Stomach (tissue), 9 donors: ENCODE data around the gene CCDC88C. TPM values are rescaled to one million over a fixed set of nuclear protein-coding genes. Genes with fewer than 3 reads are reported as not detected.

ENCODE experiments used
- DNase-seq, 2 donors: peaks; one replicate each; pipeline versions ENCODE4 v3.0.0 to v3.0.0-alpha.2; 2013 to 2019
- H3K27ac ChIP-seq, 5 donors: fragments of 200-600 bp in 4 of 5; sonication (generic) in 4 of 5; one replicate each; pipeline ENCODE4 v1.5.1; 2013 to 2019; ENCODE audit warnings: mild to moderate bottlenecking in 1 of 5, moderate library complexity in 1 of 5
- H3K27me3 ChIP-seq, 3 donors: fragments of 200-600 bp; sonication (generic); one replicate each; pipeline ENCODE4 v1.5.1; 2017 to 2019; ENCODE audit warnings: mixed run types in 1 of 3
- H3K36me3 ChIP-seq, 4 donors: fragments of 200-600 bp; sonication (generic); 1 replicate in 3 of 4; 2 replicates in 1 of 4; pipeline ENCODE4 v1.5.1; 2016 to 2019
- H3K4me1 ChIP-seq, 4 donors: fragments of 200-600 bp; sonication (generic); one replicate each; pipeline ENCODE4 v1.5.1; 2016 to 2019
- H3K4me3 ChIP-seq, 4 donors: fragments of 200-600 bp; sonication (generic) in 3 of 4; one replicate each; pipeline ENCODE4 v1.5.1; 2016 to 2019; ENCODE audit warnings: mild to moderate bottlenecking in 1 of 4
- H3K9me3 ChIP-seq, 4 donors: fragments of 200-600 bp; sonication (generic); one replicate each; pipeline ENCODE4 v1.5.1; 2016 to 2019
- CTCF ChIP-seq, 7 experiments: fragments of 450-650 bp in 4 of 7; fragments of 200-600 bp in 3 of 7; sonication (generic) in 3 of 7; IDR thresholded peaks; one replicate each; pipeline ENCODE4 v1.5.1; 2016 to 2019; ENCODE audit warnings: antibody characterized with exemption in 7 of 7, control low read depth in 2 of 7, mild to moderate bottlenecking in 1 of 7
- EP300 ChIP-seq: sonication (generic); formaldehyde crosslinking; IDR thresholded peaks from one replicate; pipeline ENCODE4 v1.6.1; 2017; ENCODE audit warnings: antibody characterized with exemption
- POLR2A ChIP-seq, 4 donors: fragments of 450-650 bp; IDR thresholded peaks; one replicate each; pipeline ENCODE4 v1.6.1; 2016; ENCODE audit warnings: antibody characterized with exemption in 4 of 4, control low read depth in 2 of 4, mild to moderate bottlenecking in 1 of 4, moderate library complexity in 1 of 4
- POLR2AphosphoS5 ChIP-seq, 3 donors: sonication (generic); formaldehyde crosslinking; IDR thresholded peaks; one replicate each; pipeline ENCODE4 v1.6.1; 2016; ENCODE audit warnings: antibody characterized with exemption in 3 of 3
- WGBS, 5 donors: extraction: QIAGEN DNeasy Blood & Tissue Kit in 3 of 5; methylation state at CpG; one replicate each; pipeline versions ENCODE4 v1.1.5 to v1.1.7; 2013 to 2018; 5-methylcytosine and 5-hydroxymethylcytosine counted together
- intact Hi-C: fragments of 100-400 bp; cut with DNase I; formaldehyde crosslinking; loops from one replicate; pipeline ENCODE4 v1.15.1; 2023; ENCODE audit warnings: low total_unique reads
- polyA plus RNA-seq, 3 donors: library from polyadenylated mRNA; stranded (reverse); fragments of 200-250 nt; gene quantifications; one replicate each; pipeline ENCODE4 v1.2.3, GENCODE V29; 2013
- total RNA-seq, 5 donors: library from RNA; depleted of rRNA; stranded (reverse); fragments of >200 nt; gene quantifications; one replicate each; pipeline versions ENCODE4 v1.1.0 to v1.2.3, GENCODE V29; 2014 to 2016
- donor health status: healthy with polysubstance abuse.
- donor health status: Bipolar disorder and iron deficiency.
- donor health status: healthy.

The CCDC88C gene
- total and polyA plus RNA-seq, 8 donors: 10.5 to 66.9 (median 22.3) TPM

DNA sequence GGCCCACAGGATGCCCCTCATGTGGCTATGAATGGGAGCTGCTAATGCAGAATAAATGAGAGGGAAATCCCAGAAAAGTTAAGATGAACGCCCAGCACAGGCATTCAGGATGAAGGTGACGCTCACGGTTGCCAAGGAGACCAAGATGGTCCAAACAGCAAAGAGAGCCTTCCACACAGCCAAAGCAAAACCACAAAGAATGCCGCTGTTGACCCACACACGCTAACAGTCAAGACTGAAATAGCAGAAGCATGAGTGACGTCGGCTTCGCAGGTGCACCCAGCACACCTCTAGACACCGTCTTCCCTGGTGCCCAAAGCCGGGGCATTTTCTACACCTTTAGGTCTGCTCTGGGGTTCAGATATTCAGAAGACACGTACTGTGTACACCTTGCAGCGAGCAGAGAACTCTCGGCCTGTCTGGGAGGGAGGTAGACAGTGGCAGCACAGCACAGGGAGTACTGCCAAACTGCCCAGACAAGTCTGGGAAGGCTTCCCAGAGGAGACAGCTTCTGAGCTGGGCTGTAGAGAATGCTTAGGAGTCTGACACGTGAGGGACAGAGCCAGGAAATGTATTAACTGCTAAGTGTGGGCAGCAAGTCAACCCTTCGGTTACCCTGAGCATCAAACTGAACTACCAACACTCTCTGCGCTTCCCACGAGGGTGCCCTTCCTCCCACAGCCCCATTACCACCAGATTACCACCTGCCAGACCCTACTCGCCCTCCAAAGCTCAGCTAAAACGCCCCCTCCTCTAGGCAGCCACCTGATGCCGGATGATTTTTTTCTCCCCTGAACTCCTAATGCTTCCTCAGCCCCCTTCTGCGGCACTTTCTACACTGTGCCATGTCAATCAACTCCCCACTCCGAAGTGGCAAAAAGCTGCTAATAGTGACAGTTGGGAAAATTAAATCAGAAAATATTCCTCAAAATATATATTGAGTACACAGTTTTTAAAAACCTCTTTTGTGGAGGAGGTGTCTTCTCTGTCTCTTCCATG lies 50.1 kb downstream of the CCDC88C start:
- TF ChIP-seq EP300 (no peak), POLR2A (IDR thresholded peaks at IDR 0.05) (no peak), POLR2AphosphoS5 (IDR thresholded peaks at IDR 0.05) (peak in 1 of 3 donors; percentile 32), CTCF (IDR thresholded peaks at IDR 0.05) (no peak)
- H3K27ac ChIP-seq: peak overlapping the region; percentile 47 to 82 (median 70)
- H3K9me3 ChIP-seq: no peaks in the 10 kb centered on the region
- no peak overlapping the region for H3K4me3 ChIP-seq
- H3K27me3 ChIP-seq: no peaks in the 10 kb centered on the region
- DNase-seq: peak; percentile 85 to 91
- 37 to 56% (median 43%) methylated on average over 22 of the region's 22 CpGs for WGBS, 5 donors
- intact Hi-C loops: no loop called here
- H3K36me3 ChIP-seq: no peaks in the 10 kb centered on the region
- peaks cover 48 to 90% (median 70%) of the 10 kb centered on the region in 4 donors for H3K4me1 ChIP-seq

GRCh38 chr14:91366749-91367148 lies 50.9 kb downstream of the CCDC88C start:
- TF ChIP-seq POLR2A (IDR thresholded peaks at IDR 0.05) (no peak), EP300 (no peak)
- H3K27me3 ChIP-seq: no peaks in the 10 kb centered on the region
- 64 to 73% (median 68%) methylated on average over 6 of the region's 6 CpGs for WGBS, 5 donors
- H3K4me3 ChIP-seq: no peak overlapping the region
- no peak for DNase-seq
- H3K36me3 ChIP-seq: no peaks in the 10 kb centered on the region
- no peaks in the 10 kb centered on the region for H3K9me3 ChIP-seq
- intact Hi-C loops: no loop called here
- H3K27ac ChIP-seq: peak overlapping the region; percentile 58 to 82 (median 70)
- H3K4me1 ChIP-seq: peaks cover 45 to 87% (median 68%) of the 10 kb centered on the region in 4 donors

DNA sequence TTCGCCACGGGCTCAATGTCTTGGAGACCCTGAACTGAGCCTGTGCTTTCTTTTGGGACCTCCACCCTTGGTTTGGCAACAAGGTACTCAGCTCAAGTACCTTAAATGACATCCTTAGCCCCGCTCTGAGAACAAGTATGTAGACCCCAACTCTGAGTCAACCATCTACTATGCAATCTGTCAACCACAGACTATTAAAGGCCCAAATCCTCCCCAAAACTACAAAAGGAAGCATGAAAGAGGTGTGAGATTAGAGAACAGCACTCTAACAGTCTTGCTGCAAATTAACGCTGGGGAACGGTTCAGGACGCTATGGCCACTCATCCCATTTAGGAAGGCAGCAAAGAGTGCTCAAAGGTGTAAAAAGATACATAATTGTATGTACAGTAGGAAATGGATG lies 52.1 kb downstream of the CCDC88C start:
- H3K27me3 ChIP-seq: no peaks in the 10 kb centered on the region
- no peaks in the 10 kb centered on the region for H3K9me3 ChIP-seq
- no peak for DNase-seq
- intact Hi-C loops: no loop called here
- H3K4me3 ChIP-seq: no peak overlapping the region
- no peak for TF ChIP-seq EP300
- no peak for TF ChIP-seq POLR2AphosphoS5 (IDR thresholded peaks at IDR 0.05)
- TF ChIP-seq CTCF (IDR thresholded peaks at IDR 0.05): no peak
- TF ChIP-seq POLR2A (IDR thresholded peaks at IDR 0.05): no peak
- H3K4me1 ChIP-seq: peaks cover 41 to 87% (median 68%) of the 10 kb centered on the region in 4 donors
- WGBS, 5 donors: 74 to 95% (median 75%) methylated on average over 6 of the region's 6 CpGs
- H3K27ac ChIP-seq: peak overlapping the region in 1 of 5 donors; percentile 75
- H3K36me3 ChIP-seq: no peaks in the 10 kb centered on the region

GRCh38 chr14:91364524-91365270 lies 52.9 kb downstream of the CCDC88C start:
- H3K9me3 ChIP-seq: no peaks in the 10 kb centered on the region
- H3K4me1 ChIP-seq: peaks cover 33 to 81% (median 61%) of the 10 kb centered on the region in 4 donors
- intact Hi-C loops: no loop called here
- peak overlapping the region in 2 of 5 donors; percentile 2 to 75 for H3K27ac ChIP-seq
- WGBS, 5 donors: 82 to 90% (median 85%) methylated on average over 12 to 13 of the region's 13 CpGs
- TF ChIP-seq CTCF (IDR thresholded peaks at IDR 0.05): no peak
- TF ChIP-seq EP300: no peak
- no peak for TF ChIP-seq POLR2A (IDR thresholded peaks at IDR 0.05)
- TF ChIP-seq POLR2AphosphoS5 (IDR thresholded peaks at IDR 0.05): no peak
- H3K27me3 ChIP-seq: no peaks in the 10 kb centered on the region
- no peaks in the 10 kb centered on the region for H3K36me3 ChIP-seq
- no peak for DNase-seq
- H3K4me3 ChIP-seq: no peak overlapping the region
